Tibial nerve (tissue), 4 donors: ENCODE results near the gene CASKIN2. TPM values are rescaled to one million over a fixed set of nuclear protein-coding genes. Genes with fewer than 3 reads are reported as not detected.

Source experiments
- DNase-seq, 2 donors: peaks; one replicate each; pipeline ENCODE4 v3.0.0-alpha.2; 2019; ENCODE audit warnings: low spot score in 2 of 2
- H3K27ac ChIP-seq, 4 donors: fragments of 200-600 bp; sonication (generic) in 3 of 4; one replicate each; pipeline ENCODE4 v1.5.1; 2017 to 2019; ENCODE audit warnings: mild to moderate bottlenecking in 1 of 4
- H3K27me3 ChIP-seq, 2 donors: fragments of 200-600 bp; sonication (generic) in 1 of 2; one replicate each; pipeline versions ENCODE4 v1.5.1 to v1.6.0; 2017 to 2019
- H3K36me3 ChIP-seq, 3 donors: fragments of 200-600 bp; sonication (generic); one replicate each; pipeline ENCODE4 v1.5.1; 2018 to 2019
- H3K4me1 ChIP-seq, 4 donors: fragments of 200-600 bp; sonication (generic) in 3 of 4; one replicate each; pipeline ENCODE4 v1.5.1; 2017 to 2019
- H3K4me3 ChIP-seq, 4 donors: fragments of 200-600 bp; sonication (generic) in 3 of 4; one replicate each; pipeline ENCODE4 v1.5.1; 2017 to 2019; ENCODE audit warnings: mild to moderate bottlenecking in 1 of 4, moderate library complexity in 1 of 4
- H3K9me3 ChIP-seq, 4 donors: fragments of 200-600 bp; sonication (generic) in 3 of 4; one replicate each; pipeline ENCODE4 v1.5.1; 2017 to 2019
- EP300 ChIP-seq, 2 donors: sonication (generic); formaldehyde crosslinking; IDR thresholded peaks; one replicate each; pipeline ENCODE4 v1.6.1; 2017; ENCODE audit warnings: antibody characterized with exemption in 2 of 2, mild to moderate bottlenecking in 1 of 2
- POLR2A ChIP-seq, 2 donors: fragments of 450-650 bp; IDR thresholded peaks; one replicate each; pipeline ENCODE4 v1.6.1; 2017; ENCODE audit warnings: antibody characterized with exemption in 2 of 2, mild to moderate bottlenecking in 2 of 2, moderate library complexity in 2 of 2
- WGBS, 2 donors: methylation state at CpG; one replicate each; pipeline ENCODE4 v1.1.5; 2018; 5-methylcytosine and 5-hydroxymethylcytosine counted together
- total RNA-seq, 4 donors: library from RNA; depleted of rRNA; stranded (reverse); fragments of >200 nt; gene quantifications; one replicate each; pipeline ENCODE4 v1.1.0, GENCODE V29; 2016
- TF ChIP-seq, protein P1 (sequence below), 5 experiments: fragments of 200-600 bp in 3 of 5; fragments of 450-650 bp in 2 of 5; sonication (generic) in 3 of 5; IDR thresholded peaks; one replicate each; pipeline ENCODE4 v1.5.1; 2016 to 2019; ENCODE audit warnings: antibody characterized with exemption in 5 of 5, mild to moderate bottlenecking in 3 of 5, moderate library complexity in 2 of 5

CASKIN2 gene
- total RNA-seq, 4 donors from 2014 or later: 36.0 to 59.0 (median 51.3) TPM

DNA sequence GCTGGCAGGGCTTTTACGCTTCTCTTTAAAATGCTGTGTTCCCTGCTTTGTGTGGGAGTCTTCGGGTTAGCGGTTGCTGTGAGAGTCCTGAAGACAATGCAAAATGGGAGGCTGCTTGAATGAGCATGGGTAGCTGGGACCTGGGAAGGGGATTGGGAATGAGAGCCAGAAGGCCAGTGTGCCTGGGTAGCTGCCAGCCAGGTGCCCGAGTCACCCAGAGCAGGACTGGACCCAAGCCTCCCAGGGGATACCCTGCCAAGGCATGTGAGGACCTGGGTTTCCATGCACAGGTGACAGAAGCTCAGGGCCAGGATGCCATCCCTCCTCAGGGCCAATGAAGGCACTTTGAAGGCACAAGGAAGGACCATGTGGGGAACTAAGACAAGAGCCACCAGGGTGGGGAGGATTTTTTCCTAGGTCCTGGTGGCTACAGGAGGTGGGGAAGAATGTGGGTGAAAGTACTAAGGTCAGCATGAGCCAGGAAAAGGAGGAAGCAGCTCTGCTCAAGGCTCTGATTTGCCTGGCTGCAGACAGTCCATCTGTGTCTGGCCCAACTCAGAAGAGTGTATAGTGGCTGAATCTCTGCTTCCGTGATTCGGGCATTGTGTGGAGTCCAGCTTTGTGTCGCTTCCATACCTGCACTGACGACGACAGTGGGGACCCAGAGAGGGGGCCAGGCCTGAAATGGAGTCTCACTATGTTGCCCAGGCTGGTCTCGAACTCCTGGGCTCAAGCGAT, 38.4 kb downstream of the CASKIN2 start:
- peak overlapping the region in 1 of 4 donors; percentile 10 for H3K4me3 ChIP-seq
- TF ChIP-seq EP300 (IDR thresholded peaks at IDR 0.05): no peak
- 48 to 55% methylated on average over 8 to 11 of the region's 11 CpGs for WGBS, 2 donors
- DNase-seq: no peak
- H3K36me3 ChIP-seq: peaks cover 0 to 16% (median 0%) of the 10 kb centered on the region in 3 donors
- H3K4me1 ChIP-seq: peaks cover 0 to 93% (median 40%) of the 10 kb centered on the region in 4 donors
- no peaks in the 10 kb centered on the region for H3K27me3 ChIP-seq
- H3K27ac ChIP-seq: peak overlapping the region in 3 of 4 donors; percentile 59 to 91 (median 60)
- H3K9me3 ChIP-seq: no peaks in the 10 kb centered on the region

DNA sequence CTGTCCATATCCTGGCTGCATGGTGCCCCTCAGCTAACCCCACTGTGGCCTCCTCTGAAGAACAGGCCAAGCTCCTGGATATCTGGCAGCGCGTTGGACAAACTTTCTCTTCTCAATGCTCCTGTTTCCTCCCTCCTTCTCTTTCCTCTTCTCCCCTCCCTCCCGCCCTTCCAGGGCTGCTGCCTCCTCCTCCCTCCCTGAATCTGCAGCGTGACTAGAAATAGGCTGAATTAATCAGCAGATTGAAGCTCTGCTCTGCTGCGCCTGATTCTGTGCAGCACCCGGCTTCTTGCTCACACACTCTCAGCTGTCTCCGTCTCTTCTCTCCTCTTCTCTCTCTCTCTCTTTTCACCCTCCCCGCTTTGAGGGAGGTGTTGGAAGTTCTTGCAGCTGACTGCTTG, 39.1 kb downstream of the CASKIN2 start:
- Histone ChIP-seq H3K36me3 (peaks cover 0 to 19% (median 0%) of the 10 kb centered on the region in 3 donors), H3K4me3 (peak overlapping the region in 1 of 4 donors; percentile 10), H3K27ac (peak overlapping the region in 3 of 4 donors; percentile 59 to 91 (median 60)), H3K27me3 (no peaks in the 10 kb centered on the region), H3K4me1 (peaks cover 0 to 88% (median 35%) of the 10 kb centered on the region in 4 donors), H3K9me3 (no peaks in the 10 kb centered on the region)
- 9 to 10% methylated on average over 8 of the region's 8 CpGs for WGBS, 2 donors
- TF ChIP-seq, protein P1, sequence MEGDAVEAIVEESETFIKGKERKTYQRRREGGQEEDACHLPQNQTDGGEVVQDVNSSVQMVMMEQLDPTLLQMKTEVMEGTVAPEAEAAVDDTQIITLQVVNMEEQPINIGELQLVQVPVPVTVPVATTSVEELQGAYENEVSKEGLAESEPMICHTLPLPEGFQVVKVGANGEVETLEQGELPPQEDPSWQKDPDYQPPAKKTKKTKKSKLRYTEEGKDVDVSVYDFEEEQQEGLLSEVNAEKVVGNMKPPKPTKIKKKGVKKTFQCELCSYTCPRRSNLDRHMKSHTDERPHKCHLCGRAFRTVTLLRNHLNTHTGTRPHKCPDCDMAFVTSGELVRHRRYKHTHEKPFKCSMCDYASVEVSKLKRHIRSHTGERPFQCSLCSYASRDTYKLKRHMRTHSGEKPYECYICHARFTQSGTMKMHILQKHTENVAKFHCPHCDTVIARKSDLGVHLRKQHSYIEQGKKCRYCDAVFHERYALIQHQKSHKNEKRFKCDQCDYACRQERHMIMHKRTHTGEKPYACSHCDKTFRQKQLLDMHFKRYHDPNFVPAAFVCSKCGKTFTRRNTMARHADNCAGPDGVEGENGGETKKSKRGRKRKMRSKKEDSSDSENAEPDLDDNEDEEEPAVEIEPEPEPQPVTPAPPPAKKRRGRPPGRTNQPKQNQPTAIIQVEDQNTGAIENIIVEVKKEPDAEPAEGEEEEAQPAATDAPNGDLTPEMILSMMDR (IDR thresholded peaks at IDR 0.05): no peak
- TF ChIP-seq POLR2A (IDR thresholded peaks at IDR 0.05): no peak
- TF ChIP-seq EP300 (IDR thresholded peaks at IDR 0.05): no peak
- DNase-seq: no peak

DNA sequence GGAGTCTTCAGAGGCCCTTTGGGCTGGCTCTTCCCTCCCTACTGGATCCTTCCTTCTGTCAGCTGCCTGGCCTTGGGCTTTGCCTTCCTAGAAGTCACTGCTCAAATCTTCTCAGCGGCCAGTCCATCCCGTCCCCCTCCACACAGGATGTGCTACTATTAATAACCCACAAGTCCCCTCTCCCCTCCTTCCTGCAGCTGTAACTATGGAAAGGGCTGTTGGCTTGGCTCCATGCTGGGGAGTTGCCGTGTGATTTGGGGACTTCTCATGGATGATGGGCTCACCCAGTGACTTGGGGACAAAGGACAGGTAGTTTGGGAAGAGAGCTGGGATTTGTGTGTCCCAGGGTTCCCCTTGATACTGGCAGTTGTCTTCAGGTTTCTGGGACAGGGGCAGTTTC, 39.5 kb downstream of the CASKIN2 start:
- no peak for DNase-seq
- Histone ChIP-seq H3K36me3 (peaks cover 0 to 19% (median 0%) of the 10 kb centered on the region in 3 donors), H3K9me3 (no peaks in the 10 kb centered on the region), H3K27ac (peak overlapping the region in 3 of 4 donors; percentile 59 to 91 (median 60)), H3K4me3 (no peak overlapping the region), H3K27me3 (no peaks in the 10 kb centered on the region), H3K4me1 (peaks cover 0 to 84% (median 31%) of the 10 kb centered on the region in 4 donors)
- TF ChIP-seq EP300 (IDR thresholded peaks at IDR 0.05) (no peak), POLR2A (IDR thresholded peaks at IDR 0.05) (no peak)
- TF ChIP-seq, protein P1 (IDR thresholded peaks at IDR 0.05): no peak
- WGBS, 2 donors: 16 to 27% methylated on average over 3 of the region's 3 CpGs

DNA sequence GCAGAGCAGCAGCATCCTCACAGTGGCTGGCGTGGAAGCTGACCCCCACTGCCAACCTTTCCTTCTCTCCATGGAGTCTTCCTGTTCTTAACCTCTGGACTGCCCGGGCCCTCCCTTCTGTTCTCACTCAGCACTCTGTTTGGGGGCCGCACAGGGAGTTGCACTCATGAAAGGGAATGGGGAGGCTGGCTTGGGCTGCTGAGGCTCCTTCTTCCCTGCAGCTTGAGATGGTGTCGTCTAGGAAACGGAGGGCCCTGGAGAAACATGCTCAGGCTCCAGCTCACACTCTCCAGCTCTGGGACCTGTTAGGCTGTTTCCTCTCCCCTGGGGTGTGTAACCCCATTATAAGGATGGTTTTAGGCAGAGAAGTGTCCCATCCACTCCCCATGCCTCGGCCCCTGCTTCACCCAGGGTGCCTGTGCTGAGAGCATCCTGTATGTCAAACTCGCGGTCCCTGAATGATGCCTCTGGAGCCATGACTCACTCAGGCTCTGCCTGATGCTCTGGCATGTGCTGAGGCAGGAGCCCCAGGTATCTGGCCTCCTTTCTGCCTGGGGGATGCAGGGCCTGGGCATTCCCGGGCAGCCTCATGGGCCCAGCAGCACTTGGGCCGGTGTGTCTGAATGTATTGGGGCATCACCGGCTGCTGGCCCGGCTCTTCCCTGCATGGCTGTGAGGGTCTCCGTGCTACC, 40.0 kb downstream of the CASKIN2 start:
- no peaks in the 10 kb centered on the region for H3K9me3 ChIP-seq
- H3K27ac ChIP-seq: peak overlapping the region in 3 of 4 donors; percentile 59 to 91 (median 60)
- H3K4me1 ChIP-seq: peaks cover 0 to 78% (median 31%) of the 10 kb centered on the region in 4 donors
- TF ChIP-seq, protein P1 (IDR thresholded peaks at IDR 0.05): no peak
- TF ChIP-seq POLR2A (IDR thresholded peaks at IDR 0.05): no peak
- no peak for TF ChIP-seq EP300 (IDR thresholded peaks at IDR 0.05)
- no peaks in the 10 kb centered on the region for H3K27me3 ChIP-seq
- no peak for DNase-seq
- 46 to 63% methylated on average over 10 to 12 of the region's 13 CpGs for WGBS, 2 donors
- no peak overlapping the region for H3K4me3 ChIP-seq
- peaks cover 0 to 19% (median 0%) of the 10 kb centered on the region in 3 donors for H3K36me3 ChIP-seq

DNA sequence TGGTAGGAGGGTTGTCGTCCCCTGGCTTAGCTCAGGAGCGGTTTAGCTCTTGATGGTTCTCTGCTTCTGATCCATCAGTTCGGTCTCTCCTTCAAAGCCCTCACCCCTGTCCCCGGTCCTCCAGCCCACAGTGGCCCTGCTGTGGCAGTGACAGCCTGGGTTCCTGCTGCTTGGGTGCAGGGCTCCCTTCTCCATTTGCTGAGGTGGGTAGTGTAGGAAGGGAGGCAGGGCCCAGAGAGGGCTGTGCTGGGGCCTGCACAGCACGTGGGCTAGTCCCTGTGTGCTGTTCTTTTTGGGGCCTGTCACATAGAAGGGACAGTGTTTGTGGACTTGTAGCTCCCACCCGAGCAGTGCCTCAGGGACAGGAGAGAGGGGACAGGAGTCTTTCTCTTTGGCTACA, 40.6 kb downstream of the CASKIN2 start:
- 67 to 72% methylated on average over 6 of the region's 6 CpGs for WGBS, 2 donors
- no peak overlapping the region for H3K4me3 ChIP-seq
- TF ChIP-seq, protein P1 (IDR thresholded peaks at IDR 0.05): no peak
- TF ChIP-seq POLR2A (IDR thresholded peaks at IDR 0.05): no peak
- no peak for TF ChIP-seq EP300 (IDR thresholded peaks at IDR 0.05)
- H3K9me3 ChIP-seq: no peaks in the 10 kb centered on the region
- DNase-seq: no peak
- peak overlapping the region in 3 of 4 donors; percentile 59 to 91 (median 60) for H3K27ac ChIP-seq
- H3K36me3 ChIP-seq: peaks cover 0 to 19% (median 0%) of the 10 kb centered on the region in 3 donors
- H3K4me1 ChIP-seq: peaks cover 0 to 73% (median 31%) of the 10 kb centered on the region in 4 donors
- H3K27me3 ChIP-seq: no peaks in the 10 kb centered on the region
